NCI-H774 (cell line): ENCODE measurements around the gene VAT1L.
"Not testable (repeated sequence)": the region's sequence is repeated elsewhere in the genome, so short reads cannot be mapped to it uniquely, and the experiment has no call there.

ENCODE experiments used
- DNase-seq: peaks from one replicate; lab custom pipeline; 2025; lab: John Stamatoyannopoulos, UW

The VAT1L gene

DNA sequence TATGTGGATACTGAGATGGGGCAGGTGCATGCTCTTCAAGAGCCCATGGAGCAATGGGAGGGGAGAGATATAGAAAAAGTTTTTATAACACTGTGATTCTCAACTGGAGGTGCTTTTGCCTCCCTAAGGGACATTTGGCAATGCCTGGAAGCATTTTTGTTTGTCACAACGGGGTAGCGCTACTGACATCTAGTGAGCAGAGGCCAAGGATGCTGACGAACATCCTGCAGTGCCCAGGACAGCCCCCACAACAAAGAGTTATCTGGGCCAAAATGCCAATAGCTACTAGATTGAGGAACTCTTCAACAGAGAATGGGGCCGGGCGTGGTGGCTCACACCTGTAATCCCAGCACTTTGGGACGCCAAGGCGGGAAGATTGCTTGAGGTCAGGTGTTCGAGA lies 166.8 kb downstream of the VAT1L start:
- DNase-seq = no peak

DNA sequence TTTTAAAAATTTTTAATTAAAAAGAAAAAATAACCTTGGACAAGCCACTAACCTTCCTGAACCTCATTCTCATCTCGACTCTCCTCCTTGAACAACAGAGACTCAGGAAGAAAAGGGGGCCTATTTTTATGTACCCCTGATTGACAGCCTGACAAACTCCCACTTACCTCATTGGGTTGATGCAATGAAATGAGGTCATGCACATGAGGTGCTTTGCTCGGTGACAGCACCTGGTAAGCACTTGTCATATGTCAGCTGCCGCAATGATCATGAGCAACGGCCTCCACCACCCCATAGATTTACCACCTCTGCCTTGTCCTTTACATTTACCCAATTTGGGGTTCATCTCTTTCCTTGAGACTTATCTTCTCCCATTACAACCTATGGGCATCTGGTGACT lies 167.9 kb downstream of the VAT1L start:
- no peak for DNase-seq

DNA sequence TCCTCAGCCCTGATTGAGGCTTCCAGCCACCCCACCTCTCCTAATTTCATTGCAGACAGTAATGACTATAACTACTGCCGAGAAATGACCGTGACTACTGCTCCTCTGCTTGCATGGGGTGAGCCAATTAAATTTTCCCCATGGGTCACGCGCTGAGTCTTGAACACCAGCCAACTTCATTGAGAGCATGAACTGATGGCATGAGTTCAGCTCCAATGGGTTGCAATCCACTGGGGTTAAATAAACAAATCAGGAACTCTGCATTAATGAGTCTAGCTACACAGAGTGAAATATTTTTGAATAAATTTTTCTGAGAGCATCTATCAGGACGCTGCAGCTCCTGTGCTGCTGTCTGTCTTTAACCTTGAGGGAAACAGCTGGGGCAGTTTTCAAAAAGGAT lies 172.4 kb downstream of the VAT1L start:
- DNase-seq = no peak

DNA sequence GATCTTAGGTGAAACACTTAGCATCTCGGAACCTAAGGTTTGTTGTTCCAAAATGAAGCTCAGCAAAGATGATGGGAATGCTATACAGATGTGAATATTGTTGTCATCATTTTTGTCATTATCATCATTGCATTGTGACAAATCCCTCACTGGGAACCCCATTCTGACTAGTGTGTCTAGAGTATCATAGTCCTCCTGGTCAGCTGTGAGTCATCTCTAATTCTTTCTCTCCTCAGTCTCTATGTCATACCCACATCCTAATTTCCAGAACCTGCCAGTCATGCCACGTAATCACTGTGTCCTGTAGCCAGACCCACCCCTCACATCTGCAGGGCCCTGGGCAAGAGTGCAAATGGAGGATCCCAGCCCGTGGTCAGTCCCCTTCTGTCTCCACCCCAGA lies 173.4 kb downstream of the VAT1L start:
- no peak for DNase-seq

DNA sequence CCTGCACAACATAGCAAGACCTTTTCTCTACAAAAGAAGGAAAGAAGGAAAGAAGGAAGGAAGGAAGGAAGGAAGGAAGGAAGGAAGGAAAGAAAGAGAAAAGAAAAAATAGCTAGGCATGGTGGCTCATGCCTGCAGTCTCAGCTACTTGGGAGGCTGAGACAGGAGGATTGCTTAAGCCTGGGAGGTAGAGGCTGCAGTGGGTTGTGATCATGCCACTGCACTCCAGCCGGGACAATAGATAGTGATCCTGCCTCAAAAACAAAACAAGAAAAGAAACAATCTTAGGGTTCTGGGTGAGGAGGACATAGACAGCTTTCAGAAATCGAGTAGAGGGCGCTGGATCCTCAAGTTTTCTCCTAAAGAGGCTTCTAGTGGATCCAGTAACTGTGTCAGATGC lies 174.3 kb downstream of the VAT1L start:
- no peak for DNase-seq

DNA sequence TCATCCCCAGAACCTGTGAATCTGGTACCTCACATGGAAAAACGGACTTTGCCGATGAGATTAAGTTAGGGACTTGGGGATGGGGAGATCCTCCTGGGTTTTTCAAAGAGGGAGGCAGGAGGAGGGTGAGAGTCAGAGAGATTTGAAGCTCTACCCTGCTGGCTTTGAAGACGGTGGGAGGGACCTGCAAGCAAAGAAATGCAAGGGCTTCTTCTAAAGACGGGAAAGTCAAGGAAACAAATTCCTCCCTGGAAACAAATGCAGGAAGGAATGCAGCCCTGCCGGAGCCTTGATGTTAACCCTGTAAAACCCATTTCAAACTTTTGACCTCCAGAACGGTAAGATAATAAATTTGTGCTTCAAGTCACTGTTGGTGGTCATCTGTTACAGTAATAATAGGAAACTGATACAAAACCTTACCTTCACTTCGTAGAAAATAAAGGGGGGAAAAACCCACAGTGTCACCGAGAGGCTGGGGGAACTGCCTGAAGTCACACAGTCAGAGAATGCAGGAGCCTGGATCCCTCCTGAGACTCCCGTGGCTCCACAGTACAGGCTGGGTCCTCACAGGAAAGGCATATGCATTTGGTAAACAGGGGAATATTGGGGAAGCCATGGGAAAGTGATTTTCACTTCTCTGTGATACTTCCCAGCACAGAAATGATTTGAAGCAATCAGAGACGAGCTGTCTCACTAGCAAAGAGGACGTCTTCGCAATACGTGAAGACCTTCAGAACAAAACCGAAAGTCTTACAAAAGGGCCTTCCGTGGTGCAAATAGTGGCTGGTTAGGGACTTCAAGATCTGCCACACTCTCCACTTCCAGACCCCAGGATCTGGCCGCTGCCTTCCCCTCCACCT lies 175.1 kb downstream of the VAT1L start:
- no peak for DNase-seq

DNA sequence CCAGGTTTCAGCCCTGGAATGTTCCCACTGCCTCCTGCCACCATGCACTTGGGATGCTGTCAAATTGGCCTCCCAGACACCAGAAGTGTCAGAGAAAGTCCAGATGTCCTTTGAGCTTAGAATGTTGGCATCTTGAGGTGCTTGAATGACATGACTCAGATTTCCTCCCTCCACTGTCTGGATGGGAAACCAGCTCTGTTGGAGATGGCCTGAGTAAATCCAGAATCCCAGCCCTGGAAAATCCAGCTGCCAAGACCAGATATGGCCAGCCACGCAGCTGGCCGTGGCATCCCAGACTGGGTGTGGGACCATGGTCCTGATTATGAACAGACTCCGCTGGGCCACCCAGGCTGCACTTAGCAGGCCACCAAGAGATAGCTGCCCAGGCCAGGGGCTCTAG lies 177.0 kb downstream of the VAT1L start:
- DNase-seq = no peak

DNA sequence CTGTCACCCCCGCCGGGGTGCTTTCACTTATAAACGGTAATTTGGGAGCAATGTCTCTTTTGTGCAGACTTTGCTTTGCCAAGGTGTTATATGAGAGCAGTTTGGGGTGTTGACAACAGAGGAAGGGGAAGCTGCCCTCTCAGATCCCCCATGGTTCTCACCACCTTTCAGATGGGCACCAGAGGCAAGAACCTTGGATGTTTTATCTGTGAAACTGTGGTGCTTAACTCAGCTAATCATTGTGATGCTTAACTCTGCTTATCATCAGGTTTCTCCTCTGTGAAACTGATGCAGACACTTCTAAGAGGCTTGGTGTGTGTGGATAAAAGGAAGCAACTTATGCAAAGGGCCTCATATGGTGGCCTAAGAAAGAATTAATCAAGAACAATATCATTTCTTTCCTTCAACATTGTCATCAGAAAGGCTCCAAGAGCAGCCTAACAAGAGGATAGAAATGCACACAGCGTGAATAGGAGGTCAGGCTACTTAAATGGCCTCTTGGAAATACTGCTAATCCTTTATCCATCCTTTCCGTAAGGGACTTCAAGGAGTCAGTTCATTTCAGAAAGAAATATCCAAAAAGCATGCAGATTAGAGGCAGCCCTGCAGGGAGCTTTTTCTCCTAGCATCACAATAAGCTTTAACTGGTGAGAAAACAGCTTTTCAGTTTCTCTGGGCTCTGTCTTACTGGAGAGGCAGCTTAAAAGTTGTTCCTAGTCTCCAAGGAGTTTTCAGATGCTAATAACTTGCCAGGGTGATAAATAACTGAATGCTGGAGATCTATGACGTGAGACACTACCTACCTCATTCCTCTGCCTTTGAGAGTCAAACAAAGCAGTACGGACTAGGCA lies 178.9 kb downstream of the VAT1L start:
- no peak for DNase-seq

DNA sequence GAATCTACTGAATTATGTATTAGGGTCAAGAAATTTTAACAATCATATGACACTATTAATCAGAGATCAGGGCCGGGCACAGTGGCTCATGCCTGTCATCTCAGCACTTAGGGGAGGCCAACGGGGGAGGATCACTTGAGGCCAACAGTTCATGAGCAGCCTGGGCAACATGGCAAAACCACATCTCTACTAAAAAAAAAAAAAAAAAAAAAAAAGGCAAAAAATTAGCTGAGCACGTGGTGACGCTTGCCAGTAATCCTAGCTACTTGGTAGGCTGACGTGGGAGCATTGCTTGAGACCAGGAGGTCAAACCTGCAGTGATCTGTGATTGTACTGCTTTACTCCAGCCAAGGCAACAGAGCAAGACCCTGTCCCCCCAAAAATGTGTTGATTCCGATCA lies 181.5 kb downstream of the VAT1L start:
- no peak for DNase-seq

DNA sequence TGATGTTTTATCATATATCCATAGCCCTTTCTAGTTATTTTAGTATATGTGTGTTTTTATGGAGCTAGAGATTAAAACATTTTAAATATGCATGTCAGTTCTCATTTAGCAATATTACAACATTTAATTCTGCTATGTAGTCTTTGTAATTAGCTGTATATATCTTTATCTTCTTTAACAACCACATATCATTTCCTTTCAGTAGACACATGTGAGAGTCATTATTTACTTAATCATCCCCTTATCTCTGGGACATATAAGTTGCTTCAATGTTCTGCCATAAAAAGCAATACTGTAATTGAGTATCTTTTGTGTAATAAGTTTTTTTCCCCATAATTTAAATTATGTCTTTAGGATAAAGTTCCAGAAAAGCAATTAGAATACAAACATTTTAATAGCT lies 182.0 kb downstream of the VAT1L start:
- DNase-seq = no peak

DNA sequence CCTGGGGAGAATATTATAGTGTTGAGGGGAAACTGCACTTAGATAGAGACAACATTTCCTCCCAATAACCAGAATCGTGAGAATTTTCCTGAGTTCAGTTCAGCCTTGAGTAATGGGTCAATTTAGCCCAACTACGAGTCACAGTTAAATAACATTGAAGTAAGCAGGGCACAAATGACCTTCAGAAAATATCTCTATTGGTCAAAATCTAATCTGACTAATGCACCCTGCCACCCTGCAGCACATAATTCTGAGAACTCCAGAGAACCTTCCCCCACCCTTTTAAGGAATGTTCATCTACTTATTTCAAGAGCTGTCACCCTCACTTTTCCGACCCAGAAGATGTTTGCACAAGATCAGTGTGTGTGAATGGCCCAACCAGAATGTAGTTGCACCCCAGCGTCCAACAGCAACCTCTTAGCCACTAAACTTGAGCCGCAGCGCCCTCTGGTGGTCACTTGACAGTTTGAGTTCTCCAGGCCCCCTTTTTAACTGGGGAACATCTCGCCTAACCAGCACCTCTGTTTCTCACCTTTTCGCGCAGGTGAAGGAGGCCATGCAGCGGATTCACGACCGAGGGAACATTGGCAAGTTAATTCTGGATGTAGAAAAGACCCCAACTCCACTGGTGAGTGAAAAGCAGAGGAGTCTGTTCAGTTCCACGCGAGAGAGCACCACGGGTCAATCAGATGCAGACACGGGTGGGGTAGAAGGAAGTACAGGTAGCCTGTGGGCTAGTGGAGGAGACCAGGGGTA lies 183.1 kb downstream of the VAT1L start:
- peak; percentile 48 for DNase-seq

DNA sequence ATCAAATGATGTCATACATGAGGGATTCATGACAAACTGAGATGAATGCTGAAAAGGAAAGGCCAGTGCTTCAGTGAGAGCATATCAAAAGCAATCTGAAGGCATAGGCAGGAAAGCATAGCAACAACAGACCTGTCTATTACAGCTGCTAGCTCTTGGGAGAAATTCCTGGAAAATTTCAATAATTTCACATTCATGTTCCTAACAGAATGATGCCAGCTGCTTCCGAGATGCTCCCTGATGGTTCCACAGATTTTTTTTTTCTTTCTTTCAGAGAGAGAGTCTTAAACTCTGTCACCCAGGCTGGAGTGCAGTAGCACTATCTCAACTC lies 183.7 kb downstream of the VAT1L start:
- DNase-seq = no peak

DNA sequence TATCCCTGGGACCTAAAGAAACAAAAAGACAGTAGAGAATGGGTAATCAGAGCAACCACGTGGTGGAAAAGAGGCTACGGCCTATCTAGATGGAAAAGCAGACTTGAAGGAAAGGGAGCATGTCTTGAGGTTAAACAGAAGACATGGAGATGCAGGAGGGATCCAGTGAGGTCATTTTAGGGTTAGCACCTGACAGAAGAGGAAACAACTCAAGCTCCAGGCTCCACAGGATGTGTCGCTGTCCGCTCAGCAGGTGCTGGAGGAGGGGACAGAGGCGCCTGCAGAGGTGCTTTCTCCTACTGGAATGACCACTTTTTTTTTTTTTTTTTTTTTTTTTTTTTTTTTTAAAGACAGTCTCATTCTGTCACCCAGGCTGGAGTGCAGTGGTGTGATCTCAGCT lies 186.5 kb downstream of the VAT1L start:
- peak; percentile 1 for DNase-seq

DNA sequence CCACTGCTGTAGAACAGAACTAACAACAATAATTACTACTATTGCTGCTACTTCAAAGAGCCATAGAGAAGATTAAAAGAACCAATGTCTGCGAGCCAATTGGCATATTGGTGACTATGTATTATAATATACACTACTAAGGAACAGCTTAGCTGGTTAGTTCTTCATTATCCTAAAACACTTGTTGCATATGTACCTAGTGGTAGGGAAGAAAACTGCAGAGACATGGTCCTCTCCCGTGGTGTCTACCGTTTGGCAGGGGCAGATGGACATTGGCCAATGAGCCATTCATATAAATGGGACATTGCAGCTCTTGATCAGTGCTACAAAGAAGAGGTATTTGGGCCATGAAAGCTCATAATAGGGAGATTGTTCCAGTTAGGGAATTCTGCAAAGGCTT lies 187.6 kb downstream of the VAT1L start:
- no peak for DNase-seq

DNA sequence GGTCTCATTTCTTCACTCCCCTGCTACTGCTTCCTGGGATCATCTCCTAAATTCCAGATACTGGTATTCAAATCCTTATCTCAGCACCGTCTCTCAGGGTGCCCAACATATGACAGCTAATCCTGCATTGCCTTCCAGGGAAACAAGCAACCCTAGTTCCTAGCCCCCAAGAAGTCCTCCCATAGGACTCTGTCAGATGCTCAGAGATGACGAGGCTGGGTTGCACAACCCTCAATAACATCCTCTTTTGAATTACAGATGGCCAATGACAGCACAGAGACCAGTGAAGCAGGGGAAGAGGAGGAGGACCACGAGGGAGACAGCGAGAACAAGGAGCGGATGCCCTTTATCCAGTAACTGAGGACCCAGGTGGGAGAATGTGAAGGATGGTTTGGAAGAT lies 189.0 kb downstream of the VAT1L start:
- no peak for DNase-seq

DNA sequence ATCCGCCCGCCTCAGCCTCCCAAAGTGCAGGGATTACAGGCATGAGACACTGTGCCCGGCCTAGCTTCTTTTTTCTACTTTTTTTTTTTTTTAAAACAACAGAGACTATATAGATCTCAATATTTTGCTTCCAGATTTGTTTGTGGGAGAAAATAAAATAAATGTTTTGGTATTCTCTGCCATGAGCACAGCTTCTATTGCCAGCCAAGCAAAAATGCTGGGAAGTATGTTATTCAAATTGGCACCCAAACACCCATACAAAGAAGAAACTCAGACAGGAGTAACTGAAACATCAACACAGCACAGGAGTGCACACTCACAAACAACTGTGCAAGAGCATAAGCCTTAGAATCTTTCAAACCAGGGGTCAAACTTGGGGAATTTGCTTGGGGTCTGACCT lies 196.7 kb downstream of the VAT1L start:
- no peak for DNase-seq

DNA sequence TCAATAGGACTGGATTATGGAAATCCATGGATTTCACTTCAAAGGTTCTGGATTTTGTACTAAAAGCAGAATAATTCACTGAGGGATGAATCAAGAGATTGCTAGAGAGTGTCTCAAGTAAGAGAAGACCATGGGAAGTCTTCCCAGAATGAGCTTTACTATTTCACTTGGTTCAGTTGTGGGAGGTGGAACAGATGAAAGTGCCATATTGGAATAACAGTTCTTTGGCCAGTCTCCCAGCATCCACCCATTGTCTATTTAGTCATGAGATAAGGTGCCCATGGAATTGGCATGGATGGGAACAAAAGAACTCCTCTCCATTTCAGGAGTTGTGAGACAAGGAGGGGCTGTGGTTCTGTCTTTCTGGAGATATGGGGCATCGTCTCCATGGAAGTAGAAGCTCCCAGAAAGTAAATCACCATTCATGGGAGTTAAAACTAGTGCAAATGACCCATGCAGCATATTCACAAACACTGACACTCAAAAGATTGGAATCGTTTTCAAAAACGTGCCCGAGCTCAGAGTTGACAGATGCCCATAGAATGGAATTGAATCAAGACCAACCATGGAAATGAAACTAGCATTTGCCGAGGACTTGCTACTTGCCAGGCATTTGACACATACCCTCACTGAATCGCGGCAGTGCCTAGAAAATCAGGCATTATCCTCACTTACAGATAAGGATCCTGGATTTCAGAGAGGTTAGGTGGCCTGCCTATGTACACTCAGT lies 197.8 kb downstream of the VAT1L start:
- DNase-seq = no peak

DNA sequence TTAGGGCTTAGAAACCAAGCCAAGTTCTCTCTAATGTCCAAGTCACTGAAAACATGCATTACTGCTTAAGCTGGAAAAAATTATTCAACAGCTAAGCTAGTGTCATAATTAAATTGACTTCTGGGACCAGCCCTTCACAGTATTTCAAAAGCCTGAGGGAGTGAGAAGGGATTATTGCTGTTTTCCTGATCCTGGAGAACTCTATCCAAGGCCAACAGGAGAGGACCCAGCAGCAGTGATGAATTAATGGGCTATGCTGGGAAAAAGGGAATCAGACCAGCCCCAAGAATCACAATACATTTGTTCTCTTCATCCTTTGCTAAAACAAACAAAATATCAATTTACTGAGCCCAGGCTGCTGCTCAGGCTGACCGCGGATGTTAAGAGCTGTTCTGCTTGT lies 199.4 kb downstream of the VAT1L start:
- no peak for DNase-seq

DNA sequence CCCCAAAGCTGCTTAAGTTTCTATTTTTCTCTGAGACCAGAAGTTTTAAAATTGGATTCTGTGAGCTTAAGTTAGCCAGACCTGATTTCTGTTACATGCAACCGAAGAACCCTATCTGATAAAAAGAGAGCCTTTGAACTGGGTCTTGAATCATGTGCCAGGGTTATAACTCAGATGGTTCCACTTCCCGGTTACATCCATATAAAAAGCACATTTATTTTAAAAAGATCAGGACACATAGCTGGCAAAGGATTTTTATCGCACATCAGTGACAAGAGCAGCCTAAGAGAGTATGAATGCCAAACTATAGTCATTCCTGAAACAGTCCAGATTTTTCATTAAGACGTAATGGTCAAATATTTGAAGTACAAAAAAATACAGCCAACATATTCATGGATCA lies 201.5 kb downstream of the VAT1L start:
- no peak for DNase-seq

DNA sequence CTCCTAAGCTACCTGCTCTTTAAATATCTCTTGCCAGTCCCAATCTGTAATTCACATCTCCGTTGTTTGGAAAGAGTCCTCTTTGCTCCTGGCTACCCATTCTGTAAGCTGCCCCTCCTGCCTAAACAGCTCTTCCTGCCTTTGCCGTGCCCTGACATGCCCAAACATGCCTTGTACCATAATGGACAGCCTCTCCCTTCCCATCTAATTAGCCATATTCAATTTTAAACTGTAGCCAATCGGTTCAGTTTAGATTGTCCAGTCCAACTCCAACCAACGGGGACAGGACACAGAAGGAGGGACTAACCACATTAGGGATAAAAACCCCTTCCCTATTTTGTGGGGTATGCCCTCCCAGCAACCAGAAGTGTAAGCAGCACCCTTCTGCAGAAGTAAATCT lies 203.3 kb downstream of the VAT1L start:
- DNase-seq = no peak

DNA sequence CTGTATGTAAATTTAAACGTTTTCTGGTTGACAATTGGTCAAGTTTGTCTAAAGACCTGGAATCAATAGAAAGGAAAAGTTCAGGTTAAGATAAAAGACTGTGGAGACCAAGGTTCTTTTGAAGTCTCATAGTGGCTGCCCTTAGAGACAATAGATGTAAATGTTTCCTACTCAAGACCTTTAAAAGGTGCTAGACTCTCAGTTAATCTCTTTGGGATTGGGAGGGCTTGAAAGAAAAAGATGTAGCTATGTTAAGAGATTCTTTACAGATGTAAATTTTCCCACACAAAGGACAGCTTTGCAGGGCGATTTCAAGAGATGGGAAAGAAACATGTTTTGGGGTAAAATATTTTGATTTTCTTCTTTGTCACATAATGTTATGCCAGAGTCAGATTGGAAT lies 204.0 kb downstream of the VAT1L start:
- not testable (repeated sequence) for DNase-seq
